GM12878 (cell line): ENCODE results near the gene DUSP16. TPM values are rescaled to one million over a fixed set of nuclear protein-coding genes. Genes with fewer than 3 reads are reported as not detected.

ENCODE experiments used
- ATAC-seq: fragments of 200-7000 bp; cut with Tn5 transposase; 3 replicates; pipeline ENCODE4 v1.9.1; 2020; ENCODE audit warnings: mild to moderate bottlenecking, moderate library complexity
- BruUV-seq: library from RNA; stranded (reverse); fragments of 400-500 nt; replicated peaks from 2 replicates; lab custom pipeline; 2021; lab: Mats Ljungman, UMichigan
- CTCF ChIA-PET: fragments of 300-600 bp; sonication (Branson Sonifier 250); formaldehyde crosslinking; extraction: SDS; loops from one replicate; lab custom pipeline; 2021; ENCODE audit warnings: inconsistent platforms; lab: Yijun Ruan, JAX
- POLR2A ChIA-PET: fragments of 350-600 bp; formaldehyde crosslinking; extraction: SDS; loops from one replicate; lab custom pipeline; 2021; ENCODE audit warnings: inconsistent platforms; lab: Charles Lee
- RAD21 ChIA-PET: fragments of 300-600 bp; sonication (Branson Sonifier 250); formaldehyde crosslinking; loops from one replicate; lab custom pipeline; 2023; ENCODE audit warnings: antibody characterized with exemption; ENCODE audit not compliant: unreplicated experiment; lab: Charles Lee
- SMC1A ChIA-PET: fragments of 300-600 bp; sonication (Branson Sonifier 250); formaldehyde crosslinking; loops from one replicate; lab custom pipeline; 2023; ENCODE audit not compliant: unreplicated experiment, uncharacterized antibody; lab: Charles Lee
- DNase-seq: peaks from one replicate; pipeline ENCODE4 v3.0.0-alpha.2; 2011; ENCODE audit warnings: low read depth, low spot score
- FAIRE-seq: peaks from 3 replicates; lab custom pipeline; 2011; peaks lifted over from hg19 to GRCh38; lab: Jason Lieb, UNC
- H2AFZ ChIP-seq: 2 replicates; pipeline ENCODE4 v1.6.0; 2011; ENCODE audit warnings: low read depth, low read length, control low read depth; ENCODE audit not compliant: control insufficient read depth
- H3K27ac ChIP-seq: 2 replicates; pipeline ENCODE4 v1.5.1; 2011; ENCODE audit warnings: control low read depth; ENCODE audit not compliant: control insufficient read depth, insufficient read depth
- H3K27me3 ChIP-seq, 2 experiments: replicated peaks in 1 of 2; 2 replicates each; pipeline versions ENCODE4 v1.6.0 to v1.6.1; 2011; ENCODE audit warnings: low read length in 1 of 2; ENCODE audit not compliant: control insufficient read depth in 2 of 2, insufficient read depth in 2 of 2
- H3K36me3 ChIP-seq, 2 experiments: 2 replicates each; pipeline ENCODE4 v1.5.1; 2011; ENCODE audit warnings: low read length in 1 of 2; ENCODE audit not compliant: control insufficient read depth in 2 of 2, insufficient read depth in 2 of 2
- H3K4me1 ChIP-seq: 2 replicates; pipeline ENCODE4 v1.6.1; 2011; ENCODE audit warnings: mild to moderate bottlenecking, low read length, moderate library complexity, mixed read lengths; ENCODE audit not compliant: control insufficient read depth, insufficient read depth
- H3K4me2 ChIP-seq: 2 replicates; pipeline ENCODE4 v1.6.0; 2011; ENCODE audit warnings: control low read depth; ENCODE audit not compliant: control insufficient read depth, insufficient read depth
- H3K4me3 ChIP-seq: fragments of 200-600 bp; sonication (generic); 2 replicates; pipeline ENCODE4 v1.5.1; 2016
- H3K79me2 ChIP-seq: 2 replicates; pipeline ENCODE4 v1.6.0; 2011; ENCODE audit warnings: low read length; ENCODE audit not compliant: control insufficient read depth, insufficient read depth
- H3K9ac ChIP-seq: 2 replicates; pipeline ENCODE4 v1.8.0; 2011; ENCODE audit warnings: low read length, control low read depth, mixed read lengths; ENCODE audit not compliant: control insufficient read depth, insufficient read depth
- H3K9me3 ChIP-seq: replicated peaks from 3 replicates; pipeline ENCODE4 v1.5.1; 2011; ENCODE audit warnings: mild to moderate bottlenecking, low read length; ENCODE audit not compliant: control insufficient read depth, insufficient read depth
- H4K20me1 ChIP-seq: 2 replicates; pipeline ENCODE4 v1.6.0; 2011; ENCODE audit not compliant: control insufficient read depth, insufficient read depth
- BCL3 ChIP-seq: IDR thresholded peaks from 2 replicates; pipeline ENCODE4 v1.6.1; 2011; ENCODE audit warnings: borderline replicate concordance, low read depth, mild to moderate bottlenecking, moderate library complexity, low read length; ENCODE audit not compliant: insufficient read depth, poor library complexity, severe bottlenecking
- CREB1 ChIP-seq: IDR thresholded peaks from 2 replicates; pipeline ENCODE4 v1.6.1; 2012; ENCODE audit warnings: low read depth, mild to moderate bottlenecking, inconsistent platforms
- E4F1 ChIP-seq: fragments of 450-650 bp; IDR thresholded peaks from 2 replicates; pipeline ENCODE4 v1.6.1; 2018; ENCODE audit warnings: borderline replicate concordance, mild to moderate bottlenecking; ENCODE audit not compliant: partially characterized antibody
- HDGF ChIP-seq: fragments of 450-650 bp; IDR thresholded peaks from 2 replicates; pipeline ENCODE4 v1.6.1; 2016; ENCODE audit warnings: antibody characterized with exemption
- MEF2A ChIP-seq: IDR thresholded peaks from 2 replicates; pipeline ENCODE4 v1.6.1; 2011; ENCODE audit warnings: low read depth, mild to moderate bottlenecking, low read length, moderate library complexity; ENCODE audit not compliant: insufficient read depth
- MYC ChIP-seq: IDR thresholded peaks from 2 replicates; pipeline ENCODE4 v1.6.1; 2011; ENCODE audit warnings: mild to moderate bottlenecking, low read length, moderate library complexity, inconsistent platforms; ENCODE audit not compliant: insufficient read depth, insufficient replicate concordance, insufficient read length, severe bottlenecking
- NR2C2 ChIP-seq: IDR thresholded peaks from 2 replicates; pipeline ENCODE4 v1.6.1; 2011; ENCODE audit warnings: borderline replicate concordance, low read depth; ENCODE audit not compliant: control insufficient read depth, insufficient read length
- POLR2AphosphoS2 ChIP-seq: IDR thresholded peaks from 2 replicates; pipeline ENCODE4 v1.6.1; 2011; ENCODE audit warnings: low read depth, mild to moderate bottlenecking, low read length, improper control_type of control experiment, moderate library complexity
- RCOR1 ChIP-seq: conservative IDR thresholded peaks from 2 replicates; pipeline ENCODE4 v1.6.1; 2012; ENCODE audit warnings: low read depth, low read length, improper control_type of control experiment
- SMARCA5 ChIP-seq: fragments of 450-650 bp; IDR thresholded peaks from 2 replicates; pipeline ENCODE4 v1.6.1; 2017; ENCODE audit warnings: mild to moderate bottlenecking
- TCF3 ChIP-seq: IDR thresholded peaks from 2 replicates; pipeline ENCODE4 v1.6.1; 2012; ENCODE audit warnings: low read depth, mild to moderate bottlenecking, low read length, borderline replicate concordance; ENCODE audit not compliant: insufficient read depth
- ZBTB33 ChIP-seq: fragments of 450-650 bp; IDR thresholded peaks from 2 replicates; pipeline ENCODE4 v1.6.1; 2017; ENCODE audit warnings: mild to moderate bottlenecking
- WGBS: methylation state at CpG from one replicate; pipeline ENCODE4 v1.1.6; 2016; ENCODE audit warnings: low lambda C conversion rate; ENCODE audit not compliant: insufficient replicate concordance, insufficient coverage; ENCODE audit errors: missing lambda C conversion rate; 5-methylcytosine and 5-hydroxymethylcytosine counted together
- in situ Hi-C: fragments of 300-500 bp; cut with MboI; formaldehyde crosslinking; loops from 9 replicates; pipeline ENCODE4 v1.14.3; 2018; ENCODE audit warnings: mixed read lengths
- intact Hi-C: fragments of 100-400 bp; cut with micrococcal nuclease; formaldehyde crosslinking; loops from one replicate; pipeline ENCODE4 v1.14.2; 2022; ENCODE audit not compliant: unreplicated experiment
- polyA plus RNA-seq, 11 experiments: library from polyadenylated mRNA; depleted of rRNA in 4 of 11; unstranded in 6 of 11; stranded (reverse) in 5 of 11; fragments of >200 nt; fragmentation: Nextera tagmentation in 4 of 11; fragmentation: Illumina TruSeq in 1 of 11; extraction: Ambion mirVana in 4 of 11; extraction: Trizol in 1 of 11; gene quantifications; 1 replicate in 1 of 11; 2 replicates in 10 of 11; pipeline versions ENCODE4 v1.2.1 to v1.2.3, GENCODE V29; 2011 to 2016; ENCODE audit warnings: inconsistent platforms in 2 of 11, missing spikeins in 2 of 11, low read depth in 1 of 11
- total RNA-seq, 4 experiments: library from RNA; depleted of rRNA in 3 of 4; stranded (reverse); fragments of >200 nt in 3 of 4; fragmentation: Illumina TruSeq in 1 of 4; extraction: Trizol in 1 of 4; gene quantifications; 2 replicates each; pipeline versions ENCODE4 v1.2.1 to v1.2.3, GENCODE V29; 2013 to 2021

The DUSP16 gene
- total and polyA plus RNA-seq, 10 of the 15 experiments (the other 5 are each of a cell fraction or from before 2014, with no cell fraction given): 3.9 to 75.3 (median 26.8) TPM

- TF ChIP-seq ZBTB33: no peak
- TF ChIP-seq CREB1: no peak
- TF ChIP-seq NR2C2: no peak
- no peak for TF ChIP-seq POLR2AphosphoS2
- no peak for TF ChIP-seq HDGF
- TF ChIP-seq BCL3: no peak
- no peak for TF ChIP-seq RCOR1
- no peak for TF ChIP-seq TCF3
- TF ChIP-seq MYC: no peak
- no peak for TF ChIP-seq SMARCA5
- TF ChIP-seq MEF2A: no peak
- no peak for TF ChIP-seq E4F1
- TF ChIP-seq, all 136 proteins: peak for 0
- no peak for DNase-seq
- H3K4me1 ChIP-seq: peaks cover 44% of the 10 kb centered on the region
- RAD21 ChIA-PET: interaction anchor here (0.9 to 8.7 kb wide), 7 partner anchors 20 to 153 kb away, joined by 3 to 76 read pairs (median 7); partner anchors contain the start of genes CREBL2 and DUSP16
- SMC1A ChIA-PET: interaction anchor here (0.5 to 6.0 kb wide), 19 partner anchors 9 to 1029 kb away, joined by 3 to 46 read pairs (median 4); no protein-coding TSS in a partner anchor
- H3K4me2 ChIP-seq: peak overlapping the region; percentile 62
- in situ Hi-C loops: loop anchor here (25.0 kb wide), 1 partner anchor 1021 kb away; no protein-coding TSS in a partner anchor
- 80% methylated on average over 5 of the region's 5 CpGs for WGBS
- no peaks in the 10 kb centered on the region for H3K36me3 ChIP-seq
- no peak overlapping the region; the same call in 1 of the 2 replicates for H2AFZ ChIP-seq
- no peaks in the 10 kb centered on the region for H3K79me2 ChIP-seq
- H3K4me3 ChIP-seq: no peak overlapping the region
- peak; percentile 4 for ATAC-seq
- H3K27ac ChIP-seq: peak overlapping the region; percentile 94
- no peaks in the 10 kb centered on the region for H3K27me3 ChIP-seq
- H4K20me1 ChIP-seq: no peaks in the 10 kb centered on the region
- peak overlapping the region; percentile 37 for H3K9ac ChIP-seq
- POLR2A ChIA-PET: interaction anchor here (0.5 to 2.7 kb wide), 10 partner anchors 11 to 150 kb away, joined by 3 to 12 read pairs (median 3); partner anchors contain the start of gene CREBL2
- intact Hi-C loops: loop anchor here (1.0 kb wide), 4 partner anchors 19 to 1014 kb away; no protein-coding TSS in a partner anchor
- FAIRE-seq: no peak
- BruUV-seq: TSS peak; percentile 99
- no peaks in the 10 kb centered on the region; the same call in 2 of the 3 replicates for H3K9me3 ChIP-seq
- CTCF ChIA-PET: interaction anchor here (1.0 to 2.7 kb wide), 7 partner anchors 19 to 153 kb away, joined by 3 to 10 read pairs (median 4); no protein-coding TSS in a partner anchor
Observed at GRCh38 chr12:12583510-12584178, 21.0 kb upstream of the DUSP16 start.
